HepG2 (cell line): ENCODE measurements around the gene LENEP. TPM values are rescaled to one million over a fixed set of nuclear protein-coding genes. Genes with fewer than 3 reads are reported as not detected.

Experiments used
- EED ChIP-seq: sonication (generic); formaldehyde crosslinking; IDR thresholded peaks from 2 replicates; pipeline ENCODE4 v1.5.0; 2020; ENCODE audit warnings: mild to moderate bottlenecking, missing genetic modification reagents
- HDAC1 ChIP-seq: sonication (generic); formaldehyde crosslinking; IDR thresholded peaks from 2 replicates; pipeline ENCODE4 v1.5.1; 2020; ENCODE audit warnings: mild to moderate bottlenecking, missing genetic modification reagents
- HES4 ChIP-seq: sonication (generic); formaldehyde crosslinking; IDR thresholded peaks from 2 replicates; pipeline ENCODE4 v1.9.0; 2021; ENCODE audit warnings: mild to moderate bottlenecking, missing genetic modification reagents, borderline replicate concordance
- HOXA7 ChIP-seq: sonication (generic); formaldehyde crosslinking; IDR thresholded peaks from 2 replicates; pipeline ENCODE4 v1.8.1; 2022; ENCODE audit warnings: mild to moderate bottlenecking, missing genetic modification reagents, moderate library complexity
- MXI1 ChIP-seq: IDR thresholded peaks from 3 replicates; pipeline ENCODE4 v1.6.1; 2012; ENCODE audit warnings: low read depth, low read length, inconsistent platforms, borderline replicate concordance
- NFE2 ChIP-seq: sonication (generic); formaldehyde crosslinking; IDR thresholded peaks from 2 replicates; pipeline ENCODE4 v1.4.0; 2020; ENCODE audit warnings: missing genetic modification reagents
- POLR2G ChIP-seq: fragments of 200-400 bp; formaldehyde crosslinking; IDR thresholded peaks from 2 replicates; pipeline ENCODE4 v1.6.1; 2018; ENCODE audit warnings: mild to moderate bottlenecking, low read depth, low read length, moderate library complexity
- RXRA ChIP-seq: sonication (generic); formaldehyde crosslinking; IDR thresholded peaks from 2 replicates; pipeline ENCODE4 v1.5.1; 2020; ENCODE audit warnings: missing genetic modification reagents
- SOX13 ChIP-seq, 3 experiments: fragments of 450-650 bp in 1 of 3; sonication (generic) in 1 of 3; formaldehyde crosslinking in 1 of 3; IDR thresholded peaks in 2 of 3; conservative IDR thresholded peaks in 1 of 3; 2 replicates each; pipeline versions ENCODE4 v1.5.0 to v1.6.1; 2016 to 2020; ENCODE audit warnings: antibody characterized with exemption in 1 of 3, mild to moderate bottlenecking in 1 of 3, missing compliant biosample characterization in 1 of 3, missing genetic modification reagents in 1 of 3, moderate library complexity in 1 of 3
- ZNF407 ChIP-seq: sonication (generic); formaldehyde crosslinking; IDR thresholded peaks from one replicate; pipeline ENCODE4 v1.5.1; 2020; ENCODE audit warnings: mild to moderate bottlenecking, missing genetic modification reagents; ENCODE audit errors: not compliant biosample characterization
- ZNF44 ChIP-seq: sonication (generic); formaldehyde crosslinking; IDR thresholded peaks from 2 replicates; pipeline ENCODE4 v1.5.1; 2020; ENCODE audit warnings: mild to moderate bottlenecking, missing genetic modification reagents
- ZNF543 ChIP-seq: sonication (generic); formaldehyde crosslinking; IDR thresholded peaks from 2 replicates; pipeline ENCODE4 v1.4.0; 2020; ENCODE audit warnings: mild to moderate bottlenecking, missing genetic modification reagents
- ZNF562 ChIP-seq: sonication (generic); formaldehyde crosslinking; IDR thresholded peaks from 2 replicates; pipeline ENCODE4 v1.8.0; 2022; ENCODE audit warnings: missing genetic modification reagents, borderline replicate concordance
- ZNF609 ChIP-seq: sonication (generic); formaldehyde crosslinking; IDR thresholded peaks from 2 replicates; pipeline ENCODE4 v1.4.0; 2020; ENCODE audit warnings: mild to moderate bottlenecking, missing genetic modification reagents, borderline replicate concordance
- ZNF678 ChIP-seq: sonication (generic); formaldehyde crosslinking; IDR thresholded peaks from 2 replicates; pipeline ENCODE4 v1.4.0; 2020; ENCODE audit warnings: mild to moderate bottlenecking, missing genetic modification reagents
- ZNF879 ChIP-seq: sonication (generic); formaldehyde crosslinking; IDR thresholded peaks from 2 replicates; pipeline ENCODE4 v1.8.1; 2023; ENCODE audit warnings: missing genetic modification reagents
- ZSCAN22 ChIP-seq: sonication (generic); formaldehyde crosslinking; IDR thresholded peaks from 2 replicates; pipeline ENCODE4 v1.4.0; 2020; ENCODE audit warnings: mild to moderate bottlenecking, missing genetic modification reagents
- polyA plus RNA-seq, 8 experiments: library from polyadenylated mRNA; depleted of rRNA in 3 of 8; stranded (reverse) in 7 of 8; unstranded in 1 of 8; fragments of >200 nt; fragmentation: Illumina TruSeq in 4 of 8; extraction: Trizol in 4 of 8; gene quantifications; 2 replicates each; pipeline versions ENCODE4 v1.2.1 to v1.2.3, GENCODE V29; 2011 to 2016; ENCODE audit warnings: low read depth in 4 of 8, missing spikeins in 1 of 8, mixed read lengths in 1 of 8; ENCODE audit not compliant: insufficient read depth in 1 of 8
- total RNA-seq, 5 experiments: library from RNA; depleted of rRNA; stranded (reverse); fragments of >200 nt; fragmentation: Illumina TruSeq; extraction: Trizol; gene quantifications; 2 replicates each; pipeline ENCODE4 v1.2.3, GENCODE V29; 2016; ENCODE audit warnings: low read depth in 1 of 5

Gene LENEP
- total and polyA plus RNA-seq, 2 of the 13 experiments (the other 11 are each of a cell fraction or from before 2014, with no cell fraction given): 0.29 TPM; not detected in 1

DNA sequence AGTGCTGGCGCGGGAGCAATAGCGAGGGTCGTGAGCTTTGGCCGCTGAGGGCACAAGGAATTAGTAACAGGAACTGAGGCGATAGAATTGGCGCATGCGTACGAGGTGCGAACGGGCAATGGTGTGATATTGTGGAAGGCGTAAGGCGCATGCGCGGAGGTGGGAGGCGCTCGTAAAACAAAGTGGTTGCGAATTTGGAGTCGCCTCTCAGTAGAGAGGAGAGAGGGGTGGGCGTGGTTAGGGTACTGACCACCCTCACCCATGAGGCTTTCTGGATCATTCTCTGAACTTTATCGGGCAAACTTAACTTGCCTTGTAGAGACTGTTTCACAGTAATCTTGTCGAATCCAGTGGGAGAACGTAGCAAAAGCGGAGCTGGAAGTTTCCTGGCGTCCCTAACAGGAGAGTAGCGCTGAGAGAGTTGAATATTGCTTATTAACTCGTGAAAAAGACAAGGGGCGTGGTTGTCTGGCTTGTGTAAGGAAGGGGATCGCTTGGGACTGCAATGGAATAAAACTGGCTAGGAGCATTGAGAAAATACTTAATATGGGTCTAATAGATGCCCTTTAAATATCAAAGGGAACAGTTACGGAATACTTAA lies 18.5 kb upstream of the LENEP start (continued):
- no peak for TF ChIP-seq SOX13 (IDR thresholded peaks at IDR 0.05)
- TF ChIP-seq SOX13 (CRISPR knock-in tag; conservative IDR thresholded peaks at IDR 0.05 in 1 of 2, IDR thresholded peaks at IDR 0.05 in 1 of 2): no peak
- TF ChIP-seq ZNF879 (CRISPR knock-in tag): no peak
- no peak for TF ChIP-seq ZNF562 (CRISPR knock-in tag)
- no peak for TF ChIP-seq ZSCAN22 (CRISPR knock-in tag)
- no peak for TF ChIP-seq HES4 (CRISPR knock-in tag)
- TF ChIP-seq ZNF543: no peak
- TF ChIP-seq NFE2 (CRISPR knock-in tag): no peak
- TF ChIP-seq EED: no peak
- no peak; the same call in 1 of the 2 replicates for TF ChIP-seq HDAC1 (CRISPR knock-in tag)
- no peak for TF ChIP-seq ZNF609 (CRISPR knock-in tag)
- peak; percentile 66 for TF ChIP-seq POLR2G
- TF ChIP-seq MXI1: peak; percentile 4; the same call in 1 of the 3 replicates
- no peak for TF ChIP-seq HOXA7 (CRISPR knock-in tag)
- no peak for TF ChIP-seq ZNF407 (CRISPR knock-in tag)
- no peak for TF ChIP-seq RXRA (CRISPR knock-in tag)
- no peak for TF ChIP-seq ZNF678 (CRISPR knock-in tag)
- TF ChIP-seq ZNF44 (CRISPR knock-in tag): no peak
